PFSK-1 (cell line): ENCODE data around the gene AKAP6.

Source experiments
- FOXP2 ChIP-seq: optimal IDR thresholded peaks from 2 replicates; pipeline ENCODE3; 2011; ENCODE audit warnings: borderline replicate concordance, control low read depth, inconsistent platforms; ENCODE audit not compliant: insufficient read depth; ENCODE audit errors: extremely low read length, extremely low read depth
- POLR2AphosphoS5 ChIP-seq: IDR thresholded peaks from 2 replicates; pipeline ENCODE4 v1.6.1; 2012; ENCODE audit warnings: low read depth, mild to moderate bottlenecking, control low read depth, low read length, moderate library complexity
- SIN3A ChIP-seq: IDR thresholded peaks from 2 replicates; pipeline ENCODE4 v1.6.1; 2012; ENCODE audit warnings: mild to moderate bottlenecking, low read length, moderate library complexity, borderline replicate concordance; ENCODE audit not compliant: insufficient read depth
- TAF1 ChIP-seq: IDR thresholded peaks from 2 replicates; pipeline ENCODE4 v1.6.1; 2012; ENCODE audit warnings: low read length, control low read depth, borderline replicate concordance; ENCODE audit not compliant: insufficient read depth
- TF ChIP-seq, protein P1 (sequence below), 2 experiments: IDR thresholded peaks; 2 replicates each; pipeline versions ENCODE4 v1.6.1 to v1.8.0; 2011 to 2012; ENCODE audit warnings: low read depth in 2 of 2, low read length in 2 of 2, control low read depth in 1 of 2, inconsistent platforms in 1 of 2, mild to moderate bottlenecking in 1 of 2, moderate library complexity in 1 of 2; ENCODE audit not compliant: insufficient read depth in 1 of 2

The AKAP6 gene

DNA sequence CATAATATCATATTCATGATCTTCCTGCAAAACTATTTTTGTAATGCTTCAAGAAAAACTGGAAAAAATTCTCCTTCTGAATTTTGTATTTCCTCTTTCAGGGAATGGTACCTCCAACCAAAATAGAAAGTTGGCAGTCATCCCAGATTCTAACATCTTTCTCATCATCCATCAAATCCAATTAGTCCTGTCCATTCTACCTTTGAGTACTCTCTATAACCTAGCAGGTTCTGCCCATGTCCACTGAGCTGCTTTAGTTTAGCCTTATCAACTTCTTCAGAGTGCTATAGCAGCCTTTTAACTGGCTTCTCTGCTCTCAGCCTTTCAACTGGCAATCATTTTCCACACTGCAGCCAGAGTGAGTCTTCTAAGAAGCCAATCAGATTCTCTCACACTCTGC lies 236.2 kb downstream of the AKAP6 start:
- TF ChIP-seq, protein P1, sequence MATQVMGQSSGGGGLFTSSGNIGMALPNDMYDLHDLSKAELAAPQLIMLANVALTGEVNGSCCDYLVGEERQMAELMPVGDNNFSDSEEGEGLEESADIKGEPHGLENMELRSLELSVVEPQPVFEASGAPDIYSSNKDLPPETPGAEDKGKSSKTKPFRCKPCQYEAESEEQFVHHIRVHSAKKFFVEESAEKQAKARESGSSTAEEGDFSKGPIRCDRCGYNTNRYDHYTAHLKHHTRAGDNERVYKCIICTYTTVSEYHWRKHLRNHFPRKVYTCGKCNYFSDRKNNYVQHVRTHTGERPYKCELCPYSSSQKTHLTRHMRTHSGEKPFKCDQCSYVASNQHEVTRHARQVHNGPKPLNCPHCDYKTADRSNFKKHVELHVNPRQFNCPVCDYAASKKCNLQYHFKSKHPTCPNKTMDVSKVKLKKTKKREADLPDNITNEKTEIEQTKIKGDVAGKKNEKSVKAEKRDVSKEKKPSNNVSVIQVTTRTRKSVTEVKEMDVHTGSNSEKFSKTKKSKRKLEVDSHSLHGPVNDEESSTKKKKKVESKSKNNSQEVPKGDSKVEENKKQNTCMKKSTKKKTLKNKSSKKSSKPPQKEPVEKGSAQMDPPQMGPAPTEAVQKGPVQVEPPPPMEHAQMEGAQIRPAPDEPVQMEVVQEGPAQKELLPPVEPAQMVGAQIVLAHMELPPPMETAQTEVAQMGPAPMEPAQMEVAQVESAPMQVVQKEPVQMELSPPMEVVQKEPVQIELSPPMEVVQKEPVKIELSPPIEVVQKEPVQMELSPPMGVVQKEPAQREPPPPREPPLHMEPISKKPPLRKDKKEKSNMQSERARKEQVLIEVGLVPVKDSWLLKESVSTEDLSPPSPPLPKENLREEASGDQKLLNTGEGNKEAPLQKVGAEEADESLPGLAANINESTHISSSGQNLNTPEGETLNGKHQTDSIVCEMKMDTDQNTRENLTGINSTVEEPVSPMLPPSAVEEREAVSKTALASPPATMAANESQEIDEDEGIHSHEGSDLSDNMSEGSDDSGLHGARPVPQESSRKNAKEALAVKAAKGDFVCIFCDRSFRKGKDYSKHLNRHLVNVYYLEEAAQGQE (IDR thresholded peaks at IDR 0.05; ENCODE audit: insufficient read depth in 1 of 2, low read depth in 2 of 2, low read length in 2 of 2), result no peak

DNA sequence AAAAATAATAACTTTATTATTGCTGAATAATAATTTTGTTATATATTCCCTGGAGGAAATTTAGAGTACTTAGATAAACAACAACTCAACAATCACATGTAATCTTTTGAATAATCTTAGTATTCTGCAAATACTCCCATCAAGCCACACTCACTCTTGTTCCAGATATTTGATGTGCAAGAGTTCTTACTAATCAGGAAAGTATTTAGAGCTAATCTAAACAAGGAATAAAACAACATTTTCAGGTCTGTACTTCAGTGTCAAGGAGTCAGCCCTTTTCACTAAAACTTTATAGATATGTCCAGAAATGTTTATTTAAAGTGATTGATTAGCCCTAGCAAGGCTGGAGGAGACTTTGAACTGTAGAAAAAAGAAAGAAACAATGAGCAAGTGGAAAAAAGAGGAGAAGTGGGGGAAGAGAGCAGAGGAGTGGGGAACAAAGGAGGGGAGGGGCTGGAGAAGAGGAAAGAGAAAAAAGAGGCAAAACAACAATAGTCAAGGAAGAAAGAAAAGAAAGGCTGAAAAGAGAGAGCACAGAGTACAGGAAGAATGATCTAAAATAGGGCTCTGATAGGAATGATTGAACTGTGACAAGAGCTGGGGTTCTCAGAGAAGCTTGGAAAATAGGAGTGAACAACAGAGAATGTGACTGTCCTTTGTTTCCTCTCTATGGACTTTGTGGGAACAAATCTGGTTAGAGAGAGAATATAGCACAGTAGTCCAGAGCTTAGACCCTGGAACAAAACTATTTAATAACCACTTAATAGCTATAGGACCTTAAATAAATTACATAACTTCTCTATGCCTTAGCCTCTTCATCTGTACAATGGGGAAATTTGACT lies 238.7 kb downstream of the AKAP6 start:
- no peak for TF ChIP-seq POLR2AphosphoS5

DNA sequence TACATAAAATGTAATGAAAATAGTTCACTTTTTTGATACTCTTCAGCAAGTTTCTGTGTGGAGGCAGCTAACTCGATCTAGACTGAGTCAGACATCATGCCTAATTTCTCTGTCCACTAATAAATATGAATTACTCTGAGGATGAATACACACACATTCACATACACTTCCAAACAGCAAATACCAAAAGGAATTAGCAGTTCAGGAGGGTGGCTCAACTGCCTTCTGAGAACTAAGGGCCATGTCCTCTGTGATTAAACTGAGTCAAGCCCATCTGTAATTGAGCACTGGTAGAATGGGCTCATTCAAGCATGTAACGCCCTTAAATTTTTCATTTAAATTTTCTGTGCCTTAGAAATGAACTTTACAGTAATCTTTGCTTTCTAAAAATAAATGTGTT lies 242.5 kb downstream of the AKAP6 start:
- TF ChIP-seq TAF1, result no peak
- no peak for TF ChIP-seq SIN3A
- TF ChIP-seq POLR2AphosphoS5, result no peak
- TF ChIP-seq, protein P1 (IDR thresholded peaks at IDR 0.05; ENCODE audit: insufficient read depth in 1 of 2, low read depth in 2 of 2, low read length in 2 of 2), result no peak
- no peak for TF ChIP-seq FOXP2

DNA sequence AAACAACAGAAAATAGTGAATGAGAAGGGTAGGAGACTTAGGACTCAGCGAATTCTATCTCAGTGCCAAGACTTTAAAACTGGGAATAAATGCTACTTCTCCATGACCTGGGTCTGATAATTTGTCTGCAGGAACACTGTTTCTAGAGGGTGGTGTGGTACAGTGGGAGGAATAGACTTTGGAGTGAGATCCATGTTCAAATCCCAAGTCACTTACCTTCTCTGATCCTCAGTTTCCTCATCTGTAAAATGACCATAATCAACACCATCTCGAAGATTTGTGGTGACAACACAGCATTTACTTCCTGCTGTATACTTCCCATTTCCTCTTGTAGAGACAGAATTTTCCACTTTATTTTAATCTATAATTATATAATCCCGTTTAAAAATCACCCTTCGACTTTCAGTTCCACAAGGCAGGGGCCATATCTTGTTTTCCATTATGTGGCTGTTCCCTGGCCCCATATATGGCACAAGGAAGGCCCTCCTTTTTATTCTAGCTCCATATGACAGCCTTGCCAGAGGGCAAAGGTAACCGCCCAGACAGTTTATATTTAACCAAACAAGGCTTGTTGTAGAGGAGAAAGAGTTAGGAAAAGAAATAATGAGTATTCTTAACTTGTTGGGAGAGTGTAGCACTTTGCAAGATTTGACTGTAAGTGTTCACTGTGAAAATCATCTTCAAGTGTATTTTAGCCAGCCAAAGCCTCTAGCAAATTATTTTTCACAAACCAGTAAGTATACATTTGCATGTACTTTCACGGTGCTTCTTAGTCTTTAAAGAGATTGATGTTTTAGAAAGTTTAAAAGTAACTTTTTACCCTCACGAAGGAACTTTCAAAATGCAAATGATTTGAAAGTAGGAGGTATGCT lies 243.1 kb downstream of the AKAP6 start:
- TF ChIP-seq FOXP2, result no peak
- TF ChIP-seq, protein P1 (IDR thresholded peaks at IDR 0.05; ENCODE audit: insufficient read depth in 1 of 2, low read depth in 2 of 2, low read length in 2 of 2), result no peak
- no peak for TF ChIP-seq SIN3A
- no peak for TF ChIP-seq TAF1
- no peak for TF ChIP-seq POLR2AphosphoS5

DNA sequence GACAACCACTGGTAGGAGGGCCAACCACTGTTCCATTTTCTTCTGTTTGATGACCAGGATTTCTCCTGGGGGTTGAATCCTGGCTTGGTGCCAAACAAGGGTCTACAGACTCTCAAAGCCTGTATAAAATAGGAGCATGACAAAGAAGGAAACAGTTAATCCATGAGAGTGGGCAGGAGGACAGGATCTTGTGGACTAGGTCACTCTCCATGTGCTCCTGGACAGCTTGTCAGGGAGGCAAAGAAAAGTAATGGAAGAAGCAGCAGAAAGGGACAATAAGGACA lies 243.7 kb downstream of the AKAP6 start:
- no peak for TF ChIP-seq SIN3A
- no peak for TF ChIP-seq TAF1
- TF ChIP-seq POLR2AphosphoS5, result no peak
- no peak for TF ChIP-seq FOXP2
- TF ChIP-seq, protein P1 (IDR thresholded peaks at IDR 0.05; ENCODE audit: insufficient read depth in 1 of 2, low read depth in 2 of 2, low read length in 2 of 2), result no peak
